ACC112 (cell line): ENCODE measurements around the gene SLC9A7.
"Not testable (repeated sequence)": the region's sequence is repeated elsewhere in the genome, so short reads cannot be mapped to it uniquely, and the experiment has no call there.

Source experiments
- H2AFZ ChIP-seq: fragments of 200-600 bp; sonication (generic); one replicate; pipeline ENCODE4 v1.6.0; 2017; ENCODE audit warnings: antibody characterized with exemption, low read length; ENCODE audit not compliant: unreplicated experiment
- H3K27ac ChIP-seq: fragments of 200-600 bp; sonication (generic); 2 replicates; pipeline ENCODE4 v1.5.1; 2014; ENCODE audit warnings: low read depth, mild to moderate bottlenecking, antibody characterized with exemption, low read length, moderate library complexity
- H3K27me3 ChIP-seq: fragments of 200-600 bp; sonication (generic); 2 replicates; pipeline ENCODE4 v1.6.1; 2014; ENCODE audit warnings: mild to moderate bottlenecking, antibody characterized with exemption, low read length, moderate library complexity, mixed read lengths; ENCODE audit not compliant: insufficient read depth
- H3K36me3 ChIP-seq: fragments of 200-600 bp; sonication (generic); 2 replicates; pipeline ENCODE4 v1.6.1; 2016; ENCODE audit warnings: mild to moderate bottlenecking, antibody characterized with exemption, low read length, moderate library complexity, mixed read lengths; ENCODE audit not compliant: insufficient read depth
- H3K4me1 ChIP-seq: fragments of 200-600 bp; sonication (generic); one replicate; pipeline ENCODE4 v1.6.1; 2016; ENCODE audit warnings: low read length, mixed read lengths; ENCODE audit not compliant: insufficient read depth, unreplicated experiment, control insufficient read depth
- H3K4me3 ChIP-seq: fragments of 200-600 bp; sonication (generic); 2 replicates; pipeline ENCODE4 v1.5.1; 2014; ENCODE audit warnings: mild to moderate bottlenecking, low read depth, low read length
- H3K79me2 ChIP-seq: fragments of 200-600 bp; sonication (generic); one replicate; pipeline ENCODE4 v1.6.0; 2016; ENCODE audit warnings: low read length; ENCODE audit not compliant: control insufficient read depth, unreplicated experiment, insufficient read depth

The SLC9A7 gene

DNA sequence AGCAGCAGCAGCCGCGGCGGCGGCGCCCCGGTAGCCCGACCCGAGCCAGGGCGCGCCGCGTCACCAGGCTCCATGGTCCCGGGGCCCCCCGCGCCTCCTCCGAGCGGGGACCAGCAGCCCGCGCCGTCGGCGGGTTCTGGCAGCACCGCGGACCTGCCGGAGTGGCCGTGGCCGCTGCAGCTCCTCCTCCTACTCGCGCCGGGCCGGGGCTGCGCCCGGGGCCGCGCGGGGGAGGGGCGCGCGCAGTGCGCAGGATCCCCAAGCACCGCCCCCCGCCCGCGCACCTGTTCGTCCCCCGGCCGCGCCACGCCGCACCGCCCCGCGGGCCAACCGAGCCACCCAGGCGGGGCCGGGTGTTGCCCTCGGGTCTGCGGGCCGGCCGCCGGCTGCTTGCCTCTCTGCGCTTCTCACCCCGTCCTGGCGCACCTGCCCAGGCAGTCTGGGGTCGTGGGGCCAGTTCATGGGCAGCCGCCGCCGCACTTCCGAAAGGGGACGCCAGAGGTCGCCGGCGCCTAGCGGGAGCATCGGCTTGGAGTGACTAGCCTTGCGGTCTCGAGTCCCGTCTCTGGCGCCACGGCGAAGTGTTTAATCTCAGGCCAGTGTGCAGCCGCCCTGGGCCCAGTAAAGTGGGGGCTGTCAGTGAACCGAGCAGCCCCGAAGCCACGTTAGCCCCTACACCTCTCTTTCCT lies at the start of gene SLC9A7:
Gene SLC9A7 (minus strand): TSS at position 163 of the 689 bp plus-strand sequence. CDS start 89 bp downstream, at position 74.
- Histone ChIP-seq H3K27me3 (no peaks in the 10 kb centered on the region), H2AFZ (peak within 1 kb of the TSS; percentile 25), H3K4me1 (peaks cover 17% of the 10 kb centered on the region), H3K79me2 (peaks cover 41% of the 10 kb centered on the region), H3K27ac (peak within 1 kb of the TSS; percentile 29; the same call in 1 of the 2 replicates), H3K36me3 (no peaks in the 10 kb centered on the region), H3K4me3 (peak within 1 kb of the TSS; percentile 92)

DNA sequence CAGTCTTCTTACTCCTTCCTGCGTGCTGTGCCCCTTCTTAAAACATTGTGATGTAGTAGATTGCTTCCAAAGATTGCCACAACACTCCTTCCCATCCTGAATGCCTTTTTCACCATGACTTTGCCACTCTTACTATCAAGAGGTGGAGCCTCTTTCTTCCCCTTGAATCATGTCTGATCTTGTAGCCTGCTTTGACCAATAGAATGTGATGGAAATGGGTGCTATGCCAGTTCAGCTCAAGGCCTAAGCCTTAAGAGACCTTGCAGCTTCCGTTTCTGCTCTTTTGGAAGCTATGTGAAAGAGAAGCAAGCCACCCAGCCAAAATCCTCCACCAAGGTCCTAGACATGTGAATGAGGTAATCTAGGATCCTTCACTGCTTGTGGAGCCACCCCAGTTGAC lies 46.4 kb upstream of the SLC9A7 start:
- no peaks in the 10 kb centered on the region for H3K27me3 ChIP-seq
- H3K36me3 ChIP-seq: no peaks in the 10 kb centered on the region
- H3K4me3 ChIP-seq: no peak overlapping the region
- H3K4me1 ChIP-seq: no peaks in the 10 kb centered on the region
- H3K79me2 ChIP-seq: no peaks in the 10 kb centered on the region
- no peak overlapping the region for H3K27ac ChIP-seq
- no peak overlapping the region for H2AFZ ChIP-seq

DNA sequence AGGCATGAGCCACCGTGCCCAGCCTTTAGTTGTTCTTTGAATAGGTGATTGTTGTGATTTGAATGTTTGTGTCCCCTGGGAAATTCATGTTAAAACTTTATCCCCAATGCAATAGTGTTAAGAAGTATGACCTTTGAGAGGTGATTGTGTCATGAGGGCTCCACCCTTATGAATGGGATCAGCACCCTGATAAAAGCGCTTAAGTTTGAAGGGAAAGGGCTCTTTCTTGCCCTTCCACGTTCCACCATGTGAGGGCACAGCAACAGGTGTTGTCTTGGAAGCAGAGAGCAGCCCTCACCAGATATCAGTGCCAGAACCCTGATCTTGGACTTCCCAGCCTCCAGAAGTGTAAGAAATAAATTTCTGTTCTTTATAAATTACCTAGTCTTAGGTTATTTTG lies 44.2 kb upstream of the SLC9A7 start:
- H3K27ac ChIP-seq: no peak overlapping the region
- no peaks in the 10 kb centered on the region for H3K27me3 ChIP-seq
- H3K79me2 ChIP-seq: no peaks in the 10 kb centered on the region
- no peak overlapping the region for H2AFZ ChIP-seq
- no peaks in the 10 kb centered on the region for H3K36me3 ChIP-seq
- H3K4me3 ChIP-seq: no peak overlapping the region
- H3K4me1 ChIP-seq: no peaks in the 10 kb centered on the region

DNA sequence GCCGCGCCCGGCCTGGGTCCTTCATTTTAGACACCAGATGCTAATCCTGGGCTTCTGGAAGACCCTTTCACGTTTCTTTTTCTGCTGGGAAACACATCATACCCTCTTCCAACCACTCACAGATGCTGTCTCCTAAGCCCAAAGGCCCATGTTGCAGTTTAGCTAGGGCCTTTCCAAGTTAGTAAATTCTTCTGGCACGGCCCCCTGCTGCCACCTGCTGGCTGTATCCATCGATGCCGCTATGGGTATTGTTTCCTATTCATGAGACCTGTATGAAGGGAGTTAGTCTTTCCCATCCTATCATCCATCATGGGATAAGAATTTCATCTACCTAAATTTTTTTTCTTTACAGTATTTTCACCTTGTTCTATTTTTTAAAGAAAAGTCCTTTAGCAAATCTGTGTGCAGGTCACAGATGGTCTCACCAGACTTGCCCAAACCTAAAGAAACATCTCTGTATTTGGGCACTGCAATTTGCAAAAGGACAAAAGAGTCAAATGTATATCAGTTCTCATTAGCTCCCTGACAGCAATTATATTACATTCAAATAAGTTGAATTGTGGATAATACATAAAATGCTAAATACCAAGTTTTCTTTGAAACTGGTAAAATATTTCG lies 37.8 kb upstream of the SLC9A7 start:
- Histone ChIP-seq H3K79me2 (no peaks in the 10 kb centered on the region), H3K27me3 (no peaks in the 10 kb centered on the region), H3K36me3 (no peaks in the 10 kb centered on the region), H3K27ac (no peak overlapping the region), H3K4me1 (peaks cover 19% of the 10 kb centered on the region), H3K4me3 (no peak overlapping the region), H2AFZ (no peak overlapping the region)

DNA sequence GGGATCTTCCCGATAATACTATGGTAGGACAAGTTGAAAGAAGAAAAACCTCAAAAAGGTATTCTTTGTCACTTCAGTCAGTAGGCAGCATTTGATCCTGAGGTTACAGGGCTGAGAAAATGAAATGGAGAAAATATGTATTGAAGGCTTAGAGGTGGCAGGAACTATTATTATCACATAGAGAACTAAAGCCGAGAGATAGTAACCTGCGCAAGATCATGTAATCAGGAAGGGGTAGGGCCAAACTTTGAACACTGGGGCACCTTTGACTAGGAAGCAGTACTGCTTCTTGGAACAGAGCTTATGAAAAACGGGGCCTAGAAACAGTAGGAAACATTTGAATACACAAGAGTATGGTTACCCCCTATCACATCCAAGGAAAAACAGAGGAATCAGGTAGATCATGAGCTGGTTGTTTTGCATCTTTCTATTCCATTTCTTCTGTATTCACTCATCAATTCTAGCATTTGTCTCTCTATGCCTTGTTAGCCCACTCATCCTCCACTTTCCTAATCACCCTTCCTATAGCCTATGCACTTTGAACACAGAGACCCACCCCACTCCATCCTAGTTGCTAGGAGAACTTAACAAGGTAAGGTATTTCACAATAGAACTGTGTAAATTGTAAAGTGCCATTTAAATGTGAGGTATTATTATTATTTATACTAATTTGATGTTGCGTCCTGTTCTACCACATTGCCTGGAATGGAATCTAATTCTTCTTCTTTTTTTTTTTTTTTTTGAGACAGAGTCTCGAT lies 34.6 kb upstream of the SLC9A7 start:
- no peaks in the 10 kb centered on the region for H3K36me3 ChIP-seq
- H3K79me2 ChIP-seq: no peaks in the 10 kb centered on the region
- H3K27me3 ChIP-seq: no peaks in the 10 kb centered on the region
- H3K4me3 ChIP-seq: 0 out of 2 replicates have a peak overlapping the region, but pooled peaks have one; percentile 57
- H3K27ac ChIP-seq: peak overlapping the region; percentile 99
- peaks cover 25% of the 10 kb centered on the region for H3K4me1 ChIP-seq
- H2AFZ ChIP-seq: peak overlapping the region; percentile 75

DNA sequence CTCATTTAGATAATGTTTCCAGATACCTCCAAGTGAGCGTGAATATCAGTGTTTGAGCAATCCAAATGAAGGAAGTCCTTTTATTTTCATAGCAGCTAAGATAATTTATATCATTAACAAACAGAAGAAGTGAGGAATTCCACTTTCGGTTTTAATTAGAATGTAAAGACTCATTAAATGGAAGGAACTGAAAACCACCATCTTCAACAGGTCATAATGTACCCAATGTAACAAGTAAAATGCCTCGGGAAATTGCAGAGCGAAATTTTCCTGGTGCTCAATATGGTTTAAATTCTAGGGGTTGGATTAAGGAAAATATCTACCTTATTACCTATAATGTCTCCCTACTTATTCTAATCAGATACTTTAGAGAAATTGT lies 33.9 kb upstream of the SLC9A7 start:
- Histone ChIP-seq H3K36me3 (no peaks in the 10 kb centered on the region), H3K27me3 (no peaks in the 10 kb centered on the region), H3K4me3 (peak overlapping the region; percentile 57), H3K79me2 (no peaks in the 10 kb centered on the region), H2AFZ (peak overlapping the region; percentile 75), H3K27ac (peak overlapping the region; percentile 99), H3K4me1 (peaks cover 25% of the 10 kb centered on the region)

DNA sequence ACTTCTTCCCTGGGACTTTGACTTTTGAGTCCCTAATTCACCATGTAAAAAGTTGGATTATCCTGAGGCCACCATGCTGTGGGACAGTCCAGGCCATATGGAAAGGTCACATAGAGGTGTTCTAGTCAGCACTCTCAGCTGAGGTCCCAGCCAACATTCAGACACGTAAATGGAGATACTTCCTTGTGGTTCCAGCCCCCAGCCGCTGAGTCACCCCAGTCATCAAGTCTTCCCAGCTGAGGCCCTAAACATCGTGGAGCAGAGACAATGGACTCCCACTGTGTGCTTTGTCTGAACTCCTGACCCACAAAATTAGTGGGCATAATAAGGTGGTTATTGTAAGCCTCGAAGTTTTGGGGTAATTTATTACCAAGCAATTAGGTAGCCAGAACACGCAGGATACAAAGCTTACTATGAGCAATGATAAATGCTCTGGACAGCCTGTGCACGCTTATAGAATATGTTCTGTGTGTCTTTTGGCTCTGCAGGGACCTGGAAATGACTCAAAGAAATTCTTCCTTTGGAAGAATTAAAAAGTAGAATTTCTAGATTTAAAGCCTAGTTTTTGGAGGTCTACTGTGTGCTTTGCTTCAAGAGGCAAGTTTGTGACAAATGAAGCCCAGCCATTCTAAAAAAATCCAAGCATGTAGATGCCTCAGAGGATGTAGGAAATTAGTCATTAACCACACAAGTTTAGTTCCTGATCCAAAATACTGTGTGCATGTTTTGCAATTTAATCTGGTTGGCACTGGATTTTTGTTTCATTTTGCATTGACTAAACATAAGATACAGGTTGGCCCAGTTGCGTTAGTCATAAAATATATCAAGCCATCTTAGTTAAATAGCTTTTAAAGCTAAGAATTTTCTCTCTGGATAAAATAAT lies 33.2 kb upstream of the SLC9A7 start:
- peak overlapping the region; percentile 99 for H3K27ac ChIP-seq
- no peaks in the 10 kb centered on the region for H3K79me2 ChIP-seq
- H3K4me3 ChIP-seq: peak overlapping the region; percentile 69
- H3K36me3 ChIP-seq: no peaks in the 10 kb centered on the region
- no peaks in the 10 kb centered on the region for H3K27me3 ChIP-seq
- peak overlapping the region; percentile 75 for H2AFZ ChIP-seq
- H3K4me1 ChIP-seq: peaks cover 25% of the 10 kb centered on the region

DNA sequence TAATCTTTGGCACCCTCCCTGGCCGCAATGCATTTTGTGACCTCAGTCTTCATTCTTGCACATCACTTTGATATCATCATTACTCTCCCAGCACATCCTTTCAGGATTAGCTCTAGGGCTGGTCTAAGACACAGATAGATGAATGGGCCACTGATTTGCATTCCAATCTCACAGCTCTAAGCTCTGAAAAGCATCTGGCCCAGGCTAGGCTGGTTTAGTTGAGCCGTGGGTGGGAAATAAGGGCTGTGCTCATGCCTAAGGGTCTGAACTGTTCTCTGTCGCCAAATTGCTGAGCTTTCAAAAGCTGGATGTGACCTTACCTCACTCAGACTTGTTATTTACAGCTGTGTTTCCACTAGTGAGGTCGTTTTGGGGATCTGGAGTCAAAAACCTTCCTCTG lies 30.0 kb upstream of the SLC9A7 start:
- no peak overlapping the region for H3K27ac ChIP-seq
- H2AFZ ChIP-seq: no peak overlapping the region
- H3K79me2 ChIP-seq: no peaks in the 10 kb centered on the region
- no peaks in the 10 kb centered on the region for H3K27me3 ChIP-seq
- peaks cover 25% of the 10 kb centered on the region for H3K4me1 ChIP-seq
- H3K36me3 ChIP-seq: no peaks in the 10 kb centered on the region
- H3K4me3 ChIP-seq: no peak overlapping the region

DNA sequence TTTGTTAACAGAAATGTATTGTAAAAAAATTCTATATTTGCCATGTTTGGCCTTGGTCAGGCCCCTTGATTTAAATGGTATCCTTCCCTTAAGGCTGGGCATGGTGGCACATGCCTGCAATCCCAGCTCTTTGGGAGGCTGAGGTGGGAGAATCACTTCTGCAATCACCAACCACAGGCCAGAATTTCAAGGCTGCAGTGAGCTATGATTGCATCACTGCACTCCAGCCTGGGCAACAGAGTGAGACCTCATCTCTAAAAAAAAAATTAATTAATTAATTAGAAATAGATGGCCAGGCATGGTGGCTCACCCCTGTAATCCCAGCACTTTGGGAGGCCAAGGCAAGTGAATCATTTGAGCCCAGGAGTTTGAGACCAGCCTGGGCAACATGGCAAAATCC lies 25.5 kb upstream of the SLC9A7 start:
- not testable (repeated sequence) for H2AFZ ChIP-seq, H3K4me3 ChIP-seq, H3K27ac ChIP-seq, H3K79me2 ChIP-seq, H3K27me3 ChIP-seq, H3K4me1 ChIP-seq, H3K36me3 ChIP-seq

DNA sequence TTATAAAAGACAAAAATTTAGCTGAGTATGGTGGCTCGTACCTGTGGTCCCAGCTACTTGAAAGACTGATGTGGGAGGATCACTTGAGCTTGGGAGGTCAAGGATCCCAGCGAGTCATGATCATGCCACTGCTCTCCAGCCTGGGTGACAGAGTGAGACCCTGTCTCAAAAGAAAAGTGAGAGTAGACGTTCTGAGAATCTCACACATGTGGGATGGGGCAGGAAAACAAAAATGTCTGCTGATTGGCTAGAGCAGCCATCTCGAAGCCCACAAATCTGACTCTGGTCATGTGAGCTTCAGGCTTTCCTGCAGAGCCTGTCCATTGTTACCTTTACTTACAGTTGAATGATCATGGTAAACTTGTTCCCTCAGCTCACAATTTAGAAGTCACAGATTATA lies 23.1 kb upstream of the SLC9A7 start:
- no peak overlapping the region for H3K4me3 ChIP-seq
- no peaks in the 10 kb centered on the region for H3K27me3 ChIP-seq

More for the DNA sequence above, 23.1 kb upstream of the SLC9A7 start:
- peaks cover 5% of the 10 kb centered on the region for H3K4me1 ChIP-seq
- H2AFZ ChIP-seq: no peak overlapping the region
- H3K36me3 ChIP-seq: no peaks in the 10 kb centered on the region
- H3K79me2 ChIP-seq: no peaks in the 10 kb centered on the region
- H3K27ac ChIP-seq: no peak overlapping the region
